ENCODE measurements around the gene RBM38.

The RBM38 gene

GRCh38 chr20:57396212-57396983 is 5.2 kb downstream of the RBM38 start:
- TF ChIP-seq CTCF (IDR thresholded peaks at IDR 0.05; ENCODE audit: insufficient read depth, low read depth, low read length, missing control alignments), result no peak
- no peak overlapping the region for H3K4me3 ChIP-seq (ENCODE audit: low read depth, low read length)
- DNase-seq (ENCODE audit: low read depth), result no peak

- peak; percentile 36 for DNase-seq (ENCODE audit: low read depth)
- no peak for TF ChIP-seq CTCF (IDR thresholded peaks at IDR 0.05; ENCODE audit: insufficient read depth, low read depth, low read length, missing control alignments)
- peak overlapping the region; percentile 57 for H3K4me3 ChIP-seq (ENCODE audit: low read depth, low read length)
These were observed 5.9 kb downstream of the RBM38 start for GRCh38 chr20:57396984-57397692.

- DNase-seq (ENCODE audit: low read depth), result peak; percentile 56
- H3K4me3 ChIP-seq (ENCODE audit: low read depth, low read length), result peak overlapping the region; percentile 57
- TF ChIP-seq CTCF (IDR thresholded peaks at IDR 0.05; ENCODE audit: insufficient read depth, low read depth, low read length, missing control alignments), result no peak
These were observed 6.5 kb downstream of the RBM38 start for GRCh38 chr20:57397693-57398108.

- peak overlapping the region; percentile 57 for H3K4me3 ChIP-seq (ENCODE audit: low read depth, low read length)
- peak; percentile 97 for DNase-seq (ENCODE audit: low read depth)
- no peak for TF ChIP-seq CTCF (IDR thresholded peaks at IDR 0.05; ENCODE audit: insufficient read depth, low read depth, low read length, missing control alignments)
These were observed 7.1 kb downstream of the RBM38 start for GRCh38 chr20:57398231-57398821.

- no peak for DNase-seq (ENCODE audit: low read depth)
- H3K4me3 ChIP-seq (ENCODE audit: low read depth, low read length), result peak overlapping the region; percentile 57
- TF ChIP-seq CTCF (IDR thresholded peaks at IDR 0.05; ENCODE audit: insufficient read depth, low read depth, low read length, missing control alignments), result no peak
These were observed 7.8 kb downstream of the RBM38 start for GRCh38 chr20:57398901-57399535.

- no peak for TF ChIP-seq CTCF (IDR thresholded peaks at IDR 0.05; ENCODE audit: insufficient read depth, low read depth, low read length, missing control alignments)
- H3K4me3 ChIP-seq (ENCODE audit: low read depth, low read length), result peak overlapping the region; percentile 57
- peak; percentile 92 for DNase-seq (ENCODE audit: low read depth)
These were observed 8.5 kb downstream of the RBM38 start for GRCh38 chr20:57399587-57400155.
